DND-41 (cell line): ENCODE measurements around the gene ZFHX3.

Experiments used
- CTCF ChIP-seq: IDR thresholded peaks from 2 replicates; pipeline ENCODE4 v1.5.1; 2012; ENCODE audit warnings: borderline replicate concordance, low read length, moderate library complexity, mild to moderate bottlenecking; ENCODE audit not compliant: poor library complexity, severe bottlenecking; ENCODE audit errors: extremely low read depth
- EZH2 ChIP-seq: IDR thresholded peaks from 3 replicates; pipeline ENCODE4 v1.6.1; 2012; ENCODE audit warnings: borderline replicate concordance, low read depth, mild to moderate bottlenecking, moderate library complexity, low read length, inconsistent platforms; ENCODE audit not compliant: severe bottlenecking

GRCh38 chr16:72921620-72922019 lies 126.3 kb downstream of the ZFHX3 start:
- TF ChIP-seq EZH2 (no peak), CTCF (no peak)
